ENCODE data around the gene PGBD5. TPM values are rescaled to one million over a fixed set of nuclear protein-coding genes. Genes with fewer than 3 reads are reported as not detected.

The PGBD5 gene
- total and polyA plus RNA-seq, 3 donors from 2014 or later: 14.3 to 28.1 (median 16.0) TPM

- Histone ChIP-seq H3K36me3 (ENCODE audit: low read depth, missing control alignments) (no peaks in the 10 kb centered on the region), H3K9me3 (no peaks in the 10 kb centered on the region), H3K4me1 (no peaks in the 10 kb centered on the region), H3K4me3 (no peak overlapping the region), H3K27ac (no peak overlapping the region), H3K27me3 (no peaks in the 10 kb centered on the region)
- TF ChIP-seq POLR2A (IDR thresholded peaks at IDR 0.05): no peak
- TF ChIP-seq CTCF (IDR thresholded peaks at IDR 0.05): no peak
- intact Hi-C loops (cut with DNase I; ENCODE audit: low total_unique reads): no loop called here
- no peak for DNase-seq
- WGBS, 2 donors: 64 to 95% methylated on average over 1 of the region's 1 CpG
Measured at GRCh38 chr1:230455291-230455690, 29.2 kb upstream of the PGBD5 start.

GRCh38 chr1:230453377-230453776, 27.2 kb upstream of the PGBD5 start:
- intact Hi-C loops (cut with DNase I; ENCODE audit: low total_unique reads): no loop called here
- Histone ChIP-seq H3K27me3 (no peaks in the 10 kb centered on the region), H3K9me3 (no peaks in the 10 kb centered on the region), H3K27ac (no peak overlapping the region), H3K4me3 (no peak overlapping the region), H3K4me1 (no peaks in the 10 kb centered on the region), H3K36me3 (ENCODE audit: low read depth, missing control alignments) (no peaks in the 10 kb centered on the region)
- TF ChIP-seq CTCF (IDR thresholded peaks at IDR 0.05) (no peak), POLR2A (IDR thresholded peaks at IDR 0.05) (no peak)
- no peak for DNase-seq
- 73 to 89% methylated on average over 2 of the region's 2 CpGs for WGBS, 2 donors

GRCh38 chr1:230441183-230442029, 15.3 kb upstream of the PGBD5 start:
- no peak for DNase-seq
- Histone ChIP-seq H3K9me3 (no peaks in the 10 kb centered on the region), H3K4me3 (no peak overlapping the region), H3K27ac (no peak overlapping the region), H3K36me3 (ENCODE audit: low read depth, missing control alignments) (no peaks in the 10 kb centered on the region), H3K4me1 (no peaks in the 10 kb centered on the region), H3K27me3 (no peaks in the 10 kb centered on the region)
- TF ChIP-seq POLR2A (IDR thresholded peaks at IDR 0.05) (no peak), CTCF (IDR thresholded peaks at IDR 0.05) (no peak)
- intact Hi-C loops (cut with DNase I; ENCODE audit: low total_unique reads): no loop called here
- whole genome bisulfite sequencing, 2 donors: 64 to 67% methylated on average over 10 of the region's 10 CpGs

GRCh38 chr1:230435108-230435507, 9.0 kb upstream of the PGBD5 start:
- Histone ChIP-seq H3K27me3 (no peaks in the 10 kb centered on the region), H3K9me3 (no peaks in the 10 kb centered on the region), H3K4me3 (no peak overlapping the region), H3K27ac (no peak overlapping the region), H3K4me1 (no peaks in the 10 kb centered on the region), H3K36me3 (ENCODE audit: low read depth, missing control alignments) (no peaks in the 10 kb centered on the region)
- 80 to 88% methylated on average over 1 of the region's 1 CpG for WGBS, 2 donors
- no peak for DNase-seq
- TF ChIP-seq POLR2A (IDR thresholded peaks at IDR 0.05) (no peak), CTCF (IDR thresholded peaks at IDR 0.05) (no peak)
- intact Hi-C loops (cut with DNase I; ENCODE audit: low total_unique reads): no loop called here

GRCh38 chr1:230431527-230431926, 5.4 kb upstream of the PGBD5 start:
- intact Hi-C loops (cut with DNase I; ENCODE audit: low total_unique reads): no loop called here
- TF ChIP-seq CTCF (IDR thresholded peaks at IDR 0.05) (no peak), POLR2A (IDR thresholded peaks at IDR 0.05) (no peak)
- Histone ChIP-seq H3K4me1 (no peaks in the 10 kb centered on the region), H3K27me3 (no peaks in the 10 kb centered on the region), H3K36me3 (ENCODE audit: low read depth, missing control alignments) (no peaks in the 10 kb centered on the region), H3K4me3 (no peak overlapping the region), H3K9me3 (no peaks in the 10 kb centered on the region), H3K27ac (no peak overlapping the region)
- 75 to 82% methylated on average over 2 to 3 of the region's 3 CpGs for WGBS, 2 donors
- no peak for DNase-seq
